Activated T-helper 1 cell treated with anti-CD3 and anti-CD28 coated beads, Interleukin-2, amount 50 U/mL, for 16 hours (primary cell): Measurements from ENCODE around the gene LILRA5.
"Not testable (repeated sequence)": the region's sequence is repeated elsewhere in the genome, so short reads cannot be mapped to it uniquely, and the experiment has no call there.

ENCODE experiments used
- DNase-seq, 2 donors: peaks; one replicate each; pipeline ENCODE4 v3.0.0-alpha.2; 2020; ENCODE audit warnings: low read depth in 1 of 2, low spot score in 1 of 2

Gene LILRA5

DNA sequence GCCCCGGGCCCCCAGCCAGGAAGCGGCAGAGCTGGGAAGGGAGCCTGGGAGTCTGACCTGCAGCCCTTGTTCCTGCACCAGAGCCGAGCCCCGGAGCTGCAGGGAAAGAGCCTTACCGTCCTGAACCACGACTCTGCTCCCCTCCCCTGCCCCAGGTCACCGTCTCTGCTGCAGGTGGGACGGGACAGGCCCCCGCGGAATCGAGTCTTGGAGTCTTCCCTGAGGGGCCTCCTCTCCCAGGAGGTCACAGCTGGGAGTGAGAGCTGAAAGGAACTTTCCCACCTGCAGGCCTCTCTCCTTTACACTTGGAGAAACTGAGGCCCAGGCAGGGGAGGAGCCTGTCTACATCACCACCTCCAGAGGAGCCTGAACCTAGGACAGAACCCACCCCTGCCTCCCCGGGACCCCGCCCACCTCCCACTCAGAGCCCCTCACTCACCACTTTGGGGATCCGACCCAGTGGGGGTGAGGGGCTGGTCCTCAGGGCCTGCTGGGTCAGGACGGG, 35.8 kb downstream of the LILRA5 start:
- DNase-seq, result not testable (repeated sequence)

DNA sequence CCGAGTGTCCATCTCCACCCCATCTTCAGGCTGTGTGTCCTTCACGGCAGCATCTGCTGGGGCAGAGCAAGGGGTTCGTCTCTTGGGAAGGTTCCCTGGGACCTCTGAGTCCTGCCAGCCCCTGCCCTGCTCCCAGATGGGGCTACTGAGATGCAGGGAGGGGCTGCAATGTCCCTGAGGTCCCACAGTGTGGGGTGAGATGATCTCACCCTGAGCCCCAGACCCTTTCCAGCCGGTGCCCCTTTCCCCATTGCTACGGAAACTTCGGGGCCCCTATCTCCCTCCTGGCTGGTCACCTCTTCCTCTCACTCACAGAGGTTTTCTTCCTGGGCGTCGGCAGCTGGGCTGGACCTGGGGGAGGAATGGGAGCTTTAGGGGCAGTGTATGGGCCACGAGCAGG, 37.0 kb downstream of the LILRA5 start:
- DNase-seq, result no peak

DNA sequence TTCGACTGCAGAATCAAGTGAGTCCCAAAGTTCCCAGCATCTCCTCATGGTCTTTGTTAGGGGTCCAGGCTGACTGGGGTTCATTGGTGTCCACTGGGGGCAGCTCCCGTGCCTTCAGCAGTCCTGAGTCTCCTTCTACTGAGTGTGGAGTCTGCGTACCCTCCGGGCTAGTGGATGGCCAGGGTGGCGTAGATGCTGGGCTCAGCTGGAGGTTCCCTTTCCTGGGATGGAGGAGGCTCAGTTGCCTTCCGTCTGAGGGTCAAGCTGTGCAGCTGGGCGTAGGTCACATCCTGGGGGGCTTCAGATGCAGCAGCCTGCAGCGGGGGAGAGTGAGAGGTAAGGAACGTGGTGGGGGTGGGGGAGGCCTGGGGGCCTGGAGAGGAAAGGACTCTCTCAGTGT, 38.5 kb downstream of the LILRA5 start:
- not testable (repeated sequence) for DNase-seq

DNA sequence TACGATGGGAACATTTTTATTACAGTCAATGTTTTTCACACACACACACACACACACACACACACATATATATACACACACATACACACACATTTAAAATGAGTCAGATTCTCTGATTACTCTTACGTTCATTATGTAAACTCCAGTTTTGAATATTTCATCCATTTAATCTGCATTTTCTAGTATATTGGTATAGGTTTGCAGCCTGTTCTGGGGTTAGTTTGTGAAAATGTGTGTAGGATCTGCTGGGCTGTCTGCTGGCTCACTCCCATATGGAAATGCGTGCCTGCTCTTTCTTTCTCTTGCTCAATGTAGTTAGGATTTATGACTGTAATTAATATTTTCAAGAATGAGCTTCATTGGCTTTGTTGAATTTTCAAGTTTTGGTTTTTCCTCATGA, 39.1 kb downstream of the LILRA5 start:
- DNase-seq, result no peak

DNA sequence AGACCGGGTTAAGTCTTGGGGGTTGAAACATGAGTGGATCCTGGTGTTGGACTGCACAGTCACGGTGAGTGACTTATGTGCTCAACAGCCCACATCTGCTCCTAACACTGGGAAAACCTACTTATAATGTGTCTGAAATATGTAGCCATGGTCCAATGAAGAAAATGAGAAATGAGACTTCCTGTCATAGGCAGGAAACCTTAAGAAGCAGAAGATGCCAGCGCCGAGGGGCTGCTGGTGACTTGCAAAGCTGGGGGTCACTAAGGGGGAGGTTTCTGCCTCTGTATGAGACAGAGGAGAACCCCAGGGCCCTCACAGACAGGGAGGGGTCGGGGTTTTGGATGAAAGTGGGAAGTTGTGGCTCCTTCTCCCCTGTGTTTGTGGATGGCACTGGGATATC, 40.8 kb downstream of the LILRA5 start:
- DNase-seq, result not testable (repeated sequence)

DNA sequence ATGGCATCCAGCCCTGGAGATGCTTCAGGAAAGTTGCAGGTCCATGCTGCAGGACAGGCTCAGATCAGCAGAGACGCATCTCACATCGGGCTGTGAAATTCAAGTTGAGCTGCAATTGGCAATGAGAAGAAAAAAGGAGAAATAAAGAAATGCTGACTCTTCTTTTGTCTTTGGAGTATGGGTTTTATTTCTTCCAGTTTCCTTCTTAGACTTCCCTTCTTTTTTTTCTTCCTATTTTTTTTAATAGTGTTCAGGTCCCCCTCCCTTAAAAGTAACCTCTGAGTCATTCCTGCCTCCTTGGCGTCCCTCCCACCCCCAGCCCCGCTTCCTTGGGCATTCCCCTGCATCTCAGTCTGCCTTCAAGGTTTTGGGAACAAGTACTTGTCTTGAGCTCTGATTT, 41.4 kb downstream of the LILRA5 start:
- not testable (repeated sequence) for DNase-seq

DNA sequence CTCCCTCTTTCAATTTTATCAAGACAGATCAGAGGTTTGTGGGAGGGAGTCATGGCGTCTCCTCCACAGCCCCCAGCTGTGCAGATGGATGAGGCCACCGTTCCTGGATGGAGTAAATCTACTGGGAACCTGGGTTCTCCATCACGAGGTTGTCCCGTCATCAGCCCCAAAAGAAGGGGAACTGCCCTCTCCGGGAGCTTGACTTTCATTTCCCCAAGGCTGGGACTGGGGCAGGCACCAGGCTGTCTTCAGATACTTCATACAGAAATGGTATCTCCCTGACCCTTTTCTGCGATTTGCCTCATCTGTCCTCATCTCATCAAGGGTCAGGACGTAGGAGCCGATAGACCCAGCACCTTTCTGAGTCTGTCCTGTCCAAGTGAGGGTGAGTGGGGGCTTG, 41.9 kb downstream of the LILRA5 start:
- DNase-seq, result no peak

DNA sequence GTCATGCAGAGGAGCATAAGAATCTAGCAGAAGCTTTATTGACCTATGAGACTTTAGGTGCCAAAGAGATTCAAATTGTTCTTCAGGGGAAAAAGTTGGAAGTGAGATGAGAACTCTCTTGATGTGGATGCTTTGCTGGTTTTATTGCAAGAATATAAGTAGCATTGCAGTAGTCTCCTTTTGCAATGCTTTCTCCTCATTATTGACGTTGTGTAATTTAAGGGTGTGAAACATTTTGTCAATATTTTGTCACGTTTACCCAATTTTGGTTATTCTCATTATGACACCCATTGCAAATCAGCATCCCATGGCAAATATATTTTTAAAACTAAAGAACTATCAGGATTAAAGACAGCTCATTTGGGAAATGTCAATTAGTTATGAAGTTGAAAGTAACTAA, 44.0 kb downstream of the LILRA5 start:
- no peak for DNase-seq

DNA sequence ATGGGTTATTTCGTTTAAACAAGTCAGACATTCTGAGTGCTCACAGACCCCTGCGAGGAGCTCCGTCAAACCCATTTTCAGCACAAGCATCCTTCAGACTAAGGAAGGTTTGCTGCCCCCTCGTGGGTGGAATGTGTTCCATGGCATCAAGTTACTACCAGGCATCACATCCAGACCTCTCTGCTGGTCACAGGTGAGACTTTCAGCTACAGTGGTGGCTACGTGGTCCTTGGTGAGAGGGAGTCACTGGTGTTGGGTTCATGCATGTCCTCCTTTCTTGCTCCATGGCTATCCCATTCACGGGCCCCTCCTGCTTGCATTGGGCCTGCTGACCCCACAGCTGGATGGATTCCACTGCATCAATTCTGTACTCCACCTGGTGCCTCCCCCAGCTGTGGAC, 46.8 kb downstream of the LILRA5 start:
- DNase-seq, result peak; percentile 21 to 24

DNA sequence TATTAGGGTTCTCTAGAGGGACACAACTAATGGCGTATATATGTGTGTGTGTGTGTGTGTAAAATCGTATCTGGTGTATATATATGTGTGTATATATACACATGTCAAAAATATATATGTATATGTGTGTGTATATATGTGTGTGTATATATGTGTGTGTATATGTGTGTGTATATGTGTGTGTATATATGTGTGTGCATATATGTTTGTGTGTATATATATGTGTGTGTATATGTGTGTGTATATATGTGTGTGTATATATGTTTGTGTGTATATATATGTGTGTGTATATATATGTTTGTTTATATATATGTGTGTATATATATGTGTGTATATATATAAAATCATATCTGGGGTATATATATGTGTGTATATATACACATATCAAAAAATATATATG, 50.5 kb downstream of the LILRA5 start:
- DNase-seq, result no peak

DNA sequence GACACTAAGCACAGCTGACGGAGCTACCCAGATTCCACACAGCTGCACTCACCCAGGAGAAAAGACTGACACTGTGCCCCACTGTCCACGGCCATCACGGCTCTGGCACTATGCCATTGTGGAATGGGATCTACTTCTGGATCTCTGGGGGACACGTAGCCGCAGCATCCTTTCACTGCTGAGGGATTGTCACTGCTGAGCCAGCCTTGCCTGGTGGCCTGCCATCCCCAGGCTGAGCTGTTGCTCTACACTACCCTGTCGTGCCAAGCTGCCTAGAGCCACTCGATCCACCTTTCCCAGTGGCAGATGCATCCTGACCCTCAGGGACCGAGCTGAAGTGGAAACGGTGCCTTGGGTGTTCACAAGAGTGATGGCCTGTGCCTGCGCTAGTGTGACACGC, 50.9 kb downstream of the LILRA5 start:
- DNase-seq, result no peak

DNA sequence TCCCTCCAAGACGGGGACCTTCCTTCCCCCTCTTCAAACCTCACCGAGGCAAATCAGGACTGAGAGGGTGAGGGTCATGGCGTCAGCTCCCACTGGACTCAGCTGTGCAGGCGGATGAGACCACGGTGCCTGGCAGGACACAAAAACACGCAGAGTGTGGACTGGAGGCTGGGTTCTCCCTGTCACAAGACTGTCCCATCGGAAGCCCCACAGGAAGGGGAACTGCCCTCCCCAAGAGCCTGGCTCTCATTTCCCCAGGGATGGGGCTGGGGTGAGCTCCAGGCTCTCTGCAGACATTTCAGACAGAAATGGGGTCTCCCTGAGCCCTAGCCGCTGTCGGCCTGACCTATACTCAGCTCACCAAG, 55.9 kb downstream of the LILRA5 start, which contains the start of gene LILRB5:
Gene LILRB5 (minus strand): TSS at position 158 of the 365 bp plus-strand sequence. CDS start 80 bp downstream, at position 78.
- DNase-seq, result no peak
